ENCODE measurements around the gene ITGAL.
A peak's percentile ranks its signal among the peaks of the same experiment; 100 is the strongest.

The ITGAL gene

DNA sequence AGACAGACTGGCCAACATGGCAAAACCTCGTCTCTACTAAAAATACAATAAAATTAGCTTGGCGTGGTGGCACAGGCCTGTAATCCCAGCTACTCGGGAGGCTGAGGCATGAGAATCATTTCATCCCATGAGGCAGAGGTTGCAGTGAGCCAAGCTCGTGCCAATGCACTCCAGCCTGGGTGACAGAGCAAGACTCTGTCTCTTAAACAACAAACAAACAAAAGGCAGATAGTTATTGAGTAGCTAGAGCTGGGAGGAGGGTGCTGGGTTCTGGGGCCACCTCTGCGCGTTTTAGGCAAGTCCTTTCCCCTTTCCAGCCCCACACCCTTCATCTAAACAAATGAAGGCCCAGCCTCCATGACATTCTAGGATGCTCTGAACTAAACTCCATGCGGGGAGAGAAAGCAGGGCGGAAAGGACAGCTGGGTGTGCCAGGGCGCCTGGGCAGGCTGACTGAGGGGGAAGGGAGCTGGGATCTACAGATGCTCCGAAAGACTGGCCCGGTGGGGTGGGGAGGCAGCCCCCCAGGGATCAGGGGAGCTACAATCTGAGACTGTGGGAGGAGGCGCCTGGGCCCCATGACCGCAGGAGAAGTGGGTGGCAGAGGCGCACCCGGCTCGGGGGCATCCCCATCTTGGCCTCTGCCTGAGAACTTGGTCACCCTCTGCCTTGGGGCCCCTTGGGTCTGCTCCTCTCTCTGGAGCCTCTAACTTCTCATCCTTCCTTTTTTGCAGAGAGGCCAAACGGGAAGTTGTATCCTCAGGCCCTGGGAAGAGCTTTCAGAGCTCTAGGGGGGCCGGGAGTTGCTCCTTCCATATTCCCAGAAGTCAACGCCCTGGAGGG lies 910 bp downstream of the ITGAL start:
- Histone ChIP-seq H4K20me1 (ENCODE audit: insufficient read depth, low read length) (no peaks in the 10 kb centered on the region), H3K27ac (ENCODE audit: low read depth, low read length, poor library complexity, severe bottlenecking) (peak overlapping the region; percentile 91), H3F3A (ENCODE audit: insufficient read depth, low read length) (0 out of 2 replicates have a peak, but pooled peaks cover 4% of the 10 kb centered on the region), H3K79me2 (ENCODE audit: insufficient read depth, low read length) (no peaks in the 10 kb centered on the region), H3K9ac (ENCODE audit: low read length) (peak overlapping the region; percentile 90), H3K27me3 (ENCODE audit: insufficient read depth, low read length) (no peaks in the 10 kb centered on the region), H3K4me1 (ENCODE audit: insufficient read depth, low read length, severe bottlenecking) (peaks cover 56% of the 10 kb centered on the region), H3K4me3 (ENCODE audit: low read depth, low read length, poor library complexity, severe bottlenecking) (peak overlapping the region; percentile 71), H3K9me3 (ENCODE audit: low read length) (no peaks in the 10 kb centered on the region), H3K9me2 (ENCODE audit: low read depth, low read length) (no peaks in the 10 kb centered on the region), H3K4me2 (ENCODE audit: low read length) (peak overlapping the region; percentile 92), H2AFZ (ENCODE audit: low read length) (no peak overlapping the region), H3K36me3 (ENCODE audit: insufficient read depth, low read length) (peaks cover 26% of the 10 kb centered on the region)
- no peak for TF ChIP-seq EZH2 (IDR thresholded peaks at IDR 0.05; ENCODE audit: borderline replicate concordance, low read length)
- TF ChIP-seq, protein P1, sequence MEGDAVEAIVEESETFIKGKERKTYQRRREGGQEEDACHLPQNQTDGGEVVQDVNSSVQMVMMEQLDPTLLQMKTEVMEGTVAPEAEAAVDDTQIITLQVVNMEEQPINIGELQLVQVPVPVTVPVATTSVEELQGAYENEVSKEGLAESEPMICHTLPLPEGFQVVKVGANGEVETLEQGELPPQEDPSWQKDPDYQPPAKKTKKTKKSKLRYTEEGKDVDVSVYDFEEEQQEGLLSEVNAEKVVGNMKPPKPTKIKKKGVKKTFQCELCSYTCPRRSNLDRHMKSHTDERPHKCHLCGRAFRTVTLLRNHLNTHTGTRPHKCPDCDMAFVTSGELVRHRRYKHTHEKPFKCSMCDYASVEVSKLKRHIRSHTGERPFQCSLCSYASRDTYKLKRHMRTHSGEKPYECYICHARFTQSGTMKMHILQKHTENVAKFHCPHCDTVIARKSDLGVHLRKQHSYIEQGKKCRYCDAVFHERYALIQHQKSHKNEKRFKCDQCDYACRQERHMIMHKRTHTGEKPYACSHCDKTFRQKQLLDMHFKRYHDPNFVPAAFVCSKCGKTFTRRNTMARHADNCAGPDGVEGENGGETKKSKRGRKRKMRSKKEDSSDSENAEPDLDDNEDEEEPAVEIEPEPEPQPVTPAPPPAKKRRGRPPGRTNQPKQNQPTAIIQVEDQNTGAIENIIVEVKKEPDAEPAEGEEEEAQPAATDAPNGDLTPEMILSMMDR (IDR thresholded peaks at IDR 0.05; ENCODE audit: low read length): no peak

DNA sequence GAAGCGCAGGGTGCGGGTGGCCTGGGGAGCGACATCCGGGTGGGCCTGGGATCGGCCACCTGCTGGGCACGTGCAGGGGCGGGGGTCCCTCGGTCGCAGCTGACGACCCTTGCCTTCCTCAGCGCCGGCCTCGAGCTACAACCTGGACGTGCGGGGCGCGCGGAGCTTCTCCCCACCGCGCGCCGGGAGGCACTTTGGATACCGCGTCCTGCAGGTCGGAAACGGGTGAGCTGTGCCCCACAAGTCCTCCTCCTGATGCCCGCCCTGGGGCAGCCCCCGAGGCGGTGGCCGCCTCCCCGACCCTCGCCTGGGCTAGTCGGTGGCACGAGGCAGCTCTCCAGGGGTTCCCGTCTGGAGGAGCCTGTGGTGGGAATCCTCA lies 1.5 kb downstream of the ITGAL start:
- H3K4me3 ChIP-seq (ENCODE audit: low read depth, low read length, poor library complexity, severe bottlenecking): peak overlapping the region; percentile 71

DNA sequence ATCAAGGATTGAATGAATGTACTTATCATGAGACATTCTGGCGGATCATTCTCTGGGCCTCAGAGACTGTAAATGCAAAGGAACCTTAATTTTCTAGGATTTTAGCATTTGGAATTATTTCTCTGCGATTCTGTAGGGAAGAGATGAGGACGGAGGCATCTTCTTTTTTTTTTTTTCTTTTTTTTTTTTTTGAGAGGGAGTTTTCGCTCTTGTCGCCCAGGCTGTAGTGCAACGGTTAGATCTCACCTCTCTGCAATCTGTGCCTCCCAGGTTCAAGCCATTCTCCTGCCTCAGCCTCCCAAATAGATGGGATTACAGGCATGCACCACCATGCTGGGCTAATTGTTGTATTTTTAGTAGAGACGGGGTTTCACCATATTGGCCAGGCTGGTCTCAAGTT lies 2.1 kb downstream of the ITGAL start:
- H4K20me1 ChIP-seq (ENCODE audit: insufficient read depth, low read length): no peaks in the 10 kb centered on the region
- H3K36me3 ChIP-seq (ENCODE audit: insufficient read depth, low read length): peaks cover 36% of the 10 kb centered on the region
- H3K4me1 ChIP-seq (ENCODE audit: insufficient read depth, low read length, severe bottlenecking): peaks cover 62% of the 10 kb centered on the region
- no peaks in the 10 kb centered on the region for H3K27me3 ChIP-seq (ENCODE audit: insufficient read depth, low read length)
- H3K9me2 ChIP-seq (ENCODE audit: low read depth, low read length): no peaks in the 10 kb centered on the region
- H3K27ac ChIP-seq (ENCODE audit: low read depth, low read length, poor library complexity, severe bottlenecking): peak overlapping the region; percentile 91
- peak overlapping the region; percentile 90; the same call in 1 of the 2 replicates for H3K9ac ChIP-seq (ENCODE audit: low read length)
- H3K9me3 ChIP-seq (ENCODE audit: low read length): no peaks in the 10 kb centered on the region
- peak overlapping the region; percentile 71 for H3K4me3 ChIP-seq (ENCODE audit: low read depth, low read length, poor library complexity, severe bottlenecking)
- peak overlapping the region; percentile 92 for H3K4me2 ChIP-seq (ENCODE audit: low read length)
- TF ChIP-seq, protein P1 (IDR thresholded peaks at IDR 0.05; ENCODE audit: low read length): no peak
- TF ChIP-seq EZH2 (IDR thresholded peaks at IDR 0.05; ENCODE audit: borderline replicate concordance, low read length): no peak
- no peak overlapping the region for H2AFZ ChIP-seq (ENCODE audit: low read length)
- 0 out of 2 replicates have a peak, but pooled peaks cover 4% of the 10 kb centered on the region for H3F3A ChIP-seq (ENCODE audit: insufficient read depth, low read length)
- no peaks in the 10 kb centered on the region for H3K79me2 ChIP-seq (ENCODE audit: insufficient read depth, low read length)

More for the DNA sequence above, 1.5 kb downstream of the ITGAL start:
- no peaks in the 10 kb centered on the region for H3K9me3 ChIP-seq (ENCODE audit: low read length)
- H3K36me3 ChIP-seq (ENCODE audit: insufficient read depth, low read length): peaks cover 31% of the 10 kb centered on the region
- H3K9me2 ChIP-seq (ENCODE audit: low read depth, low read length): no peaks in the 10 kb centered on the region
- 0 out of 2 replicates have a peak, but pooled peaks cover 4% of the 10 kb centered on the region for H3F3A ChIP-seq (ENCODE audit: insufficient read depth, low read length)
- TF ChIP-seq, protein P1 (IDR thresholded peaks at IDR 0.05; ENCODE audit: low read length): no peak
- TF ChIP-seq EZH2 (IDR thresholded peaks at IDR 0.05; ENCODE audit: borderline replicate concordance, low read length): no peak
- H3K9ac ChIP-seq (ENCODE audit: low read length): peak overlapping the region; percentile 90
- no peaks in the 10 kb centered on the region for H4K20me1 ChIP-seq (ENCODE audit: insufficient read depth, low read length)
- H3K27me3 ChIP-seq (ENCODE audit: insufficient read depth, low read length): no peaks in the 10 kb centered on the region
- no peak overlapping the region for H2AFZ ChIP-seq (ENCODE audit: low read length)
- no peaks in the 10 kb centered on the region for H3K79me2 ChIP-seq (ENCODE audit: insufficient read depth, low read length)
- peak overlapping the region; percentile 91 for H3K27ac ChIP-seq (ENCODE audit: low read depth, low read length, poor library complexity, severe bottlenecking)
- peaks cover 60% of the 10 kb centered on the region for H3K4me1 ChIP-seq (ENCODE audit: insufficient read depth, low read length, severe bottlenecking)
- H3K4me2 ChIP-seq (ENCODE audit: low read length): peak overlapping the region; percentile 92
